ENCODE measurements around the gene MAD2L2.

MAD2L2 gene

GRCh38 chr1:11659748-11660147 is 21.2 kb downstream of the MAD2L2 start:
- no peak for DNase-seq
- Histone ChIP-seq H3K9me3 (ENCODE audit: severe bottlenecking) (no peaks in the 10 kb centered on the region), H3K27ac (no peak overlapping the region), H3K27me3 (ENCODE audit: insufficient read depth, low read depth, severe bottlenecking) (no peaks in the 10 kb centered on the region), H3K36me3 (peaks cover 24% of the 10 kb centered on the region), H3K4me3 (ENCODE audit: low read depth, low read length) (no peak overlapping the region)
- TF ChIP-seq CTCF (IDR thresholded peaks at IDR 0.05; ENCODE audit: low read depth, low read length) = no peak

DNA sequence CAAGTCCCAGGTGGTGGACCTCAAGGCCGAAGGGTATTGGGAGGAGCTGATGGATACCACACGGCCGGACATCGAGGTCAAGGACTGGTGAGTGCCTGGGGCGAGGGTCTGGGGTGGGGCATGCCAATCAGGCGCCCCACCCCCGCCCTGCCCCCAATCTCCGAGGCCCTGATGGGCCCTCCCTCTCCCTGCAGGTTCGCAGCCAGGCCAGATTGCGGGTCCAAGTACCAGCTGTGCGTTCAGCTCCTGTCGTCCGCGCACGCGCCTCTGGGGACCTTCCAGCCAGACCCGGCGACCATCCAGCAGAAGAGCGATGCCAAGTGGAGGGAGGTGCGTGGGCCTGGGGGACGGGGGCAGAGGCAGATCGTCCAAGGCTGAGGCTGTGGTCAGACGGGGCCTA is 22.4 kb downstream of the MAD2L2 start:
- DNase-seq = no peak
- Histone ChIP-seq H3K36me3 (peaks cover 24% of the 10 kb centered on the region), H3K27me3 (ENCODE audit: insufficient read depth, low read depth, severe bottlenecking) (no peaks in the 10 kb centered on the region), H3K9me3 (ENCODE audit: severe bottlenecking) (no peaks in the 10 kb centered on the region), H3K4me3 (ENCODE audit: low read depth, low read length) (no peak overlapping the region), H3K27ac (no peak overlapping the region)
- TF ChIP-seq CTCF (IDR thresholded peaks at IDR 0.05; ENCODE audit: low read depth, low read length) = no peak

DNA sequence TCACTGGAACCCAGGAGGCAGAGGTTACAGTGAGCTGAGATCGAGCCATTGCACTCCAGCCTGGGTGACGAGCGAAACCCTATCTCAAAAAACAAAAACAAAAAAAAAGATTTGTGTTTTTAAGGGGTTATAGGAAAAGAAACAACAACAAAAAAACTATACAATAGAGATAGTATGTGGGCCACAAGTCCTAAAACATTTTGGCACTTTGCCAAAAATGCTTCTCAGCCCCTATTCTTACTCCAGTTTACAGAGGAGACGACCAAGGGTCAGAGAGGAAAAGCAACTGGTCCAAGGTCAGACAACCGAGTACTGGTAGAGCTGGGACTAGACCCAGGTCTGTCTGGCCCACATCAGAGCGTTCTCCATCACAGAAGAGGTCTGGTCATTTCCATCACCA is 23.3 kb downstream of the MAD2L2 start:
- H3K27ac ChIP-seq = no peak overlapping the region
- no peak for TF ChIP-seq CTCF (IDR thresholded peaks at IDR 0.05; ENCODE audit: low read depth, low read length)
- H3K27me3 ChIP-seq (ENCODE audit: insufficient read depth, low read depth, severe bottlenecking) = no peaks in the 10 kb centered on the region
- peaks cover 21% of the 10 kb centered on the region for H3K36me3 ChIP-seq
- DNase-seq = no peak
- H3K9me3 ChIP-seq (ENCODE audit: severe bottlenecking) = no peaks in the 10 kb centered on the region
- no peak overlapping the region for H3K4me3 ChIP-seq (ENCODE audit: low read depth, low read length)

DNA sequence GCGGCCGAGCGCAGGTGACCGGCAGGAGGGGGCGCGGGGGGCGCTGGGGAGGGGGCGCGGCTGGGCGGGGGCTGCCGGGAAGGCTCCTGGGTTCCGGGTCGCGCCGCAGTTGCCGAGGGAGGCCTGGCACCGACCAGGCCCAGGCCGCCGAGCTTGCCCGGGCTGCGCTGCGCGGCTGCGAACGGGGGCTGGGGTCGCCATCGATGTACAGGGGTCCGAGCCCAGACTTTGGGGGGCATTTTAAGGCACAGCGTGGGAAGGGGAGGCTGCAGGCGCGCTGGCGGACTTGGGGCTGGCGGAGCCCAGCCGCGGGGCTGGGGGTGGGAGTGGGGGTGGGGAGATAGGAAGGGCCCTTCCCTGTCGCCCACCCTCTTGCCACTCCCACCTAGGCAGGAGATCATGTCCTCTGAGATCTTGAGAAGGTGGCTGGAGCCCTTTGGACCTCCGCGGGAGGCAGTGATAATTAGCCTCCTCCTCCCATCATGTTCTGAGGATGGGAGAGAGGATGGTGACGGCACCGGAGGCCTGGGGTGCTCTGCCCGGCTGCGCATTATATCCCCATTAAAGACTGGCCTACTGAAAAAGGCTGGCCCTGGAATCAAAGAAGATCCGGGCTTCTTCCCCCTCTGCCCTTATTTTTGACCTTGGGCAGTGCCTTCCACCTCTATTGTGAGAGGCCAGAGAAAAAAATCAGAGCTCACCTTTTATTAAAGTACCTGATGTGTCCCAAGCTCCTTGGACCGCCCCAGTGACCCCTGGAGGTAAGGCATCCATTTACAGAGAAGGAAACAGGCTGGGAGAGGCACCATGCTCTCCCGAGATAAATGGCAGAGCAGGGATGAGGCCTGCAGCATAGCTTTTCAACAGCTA is 25.8 kb downstream of the MAD2L2 start:
- no peaks in the 10 kb centered on the region for H3K27me3 ChIP-seq (ENCODE audit: insufficient read depth, low read depth, severe bottlenecking)
- H3K9me3 ChIP-seq (ENCODE audit: severe bottlenecking) = no peaks in the 10 kb centered on the region
- peaks cover 21% of the 10 kb centered on the region for H3K36me3 ChIP-seq
- H3K27ac ChIP-seq = no peak overlapping the region
- peak overlapping the region; percentile 52 for H3K4me3 ChIP-seq (ENCODE audit: low read depth, low read length)
- TF ChIP-seq CTCF (IDR thresholded peaks at IDR 0.05; ENCODE audit: low read depth, low read length) = no peak
- DNase-seq = no peak

- Histone ChIP-seq H3K36me3 (peaks cover 17% of the 10 kb centered on the region), H3K27ac (no peak within 1 kb of the TSS), H3K27me3 (ENCODE audit: insufficient read depth, low read depth, severe bottlenecking) (no peaks in the 10 kb centered on the region), H3K9me3 (ENCODE audit: severe bottlenecking) (no peaks in the 10 kb centered on the region), H3K4me3 (ENCODE audit: low read depth, low read length) (peak within 1 kb of the TSS; percentile 52)
- no peak for TF ChIP-seq CTCF (IDR thresholded peaks at IDR 0.05; ENCODE audit: low read depth, low read length)
- DNase-seq = peak; percentile 44
Measured at GRCh38 chr1:11654137-11654938, 26.6 kb downstream of the MAD2L2 start, which contains the start of the genes FBXO2 and FBXO44. FBXO2 (minus strand) TSS chr1:11654429; CDS start chr1:11654340, 89 bp downstream. FBXO44 (plus strand) TSS chr1:11654877; CDS start chr1:11655836, 959 bp downstream.

Data from WERI-Rb-1 (cell line).